H1 (cell line): ENCODE results near the gene GIMD1. TPM values are rescaled to one million over a fixed set of nuclear protein-coding genes. Genes with fewer than 3 reads are reported as not detected.

Experiments
- CTCF ChIA-PET: fragments of 300-600 bp; sonication (Branson Sonifier 250); formaldehyde crosslinking; loops from one replicate; lab custom pipeline; 2021; ENCODE audit not compliant: partially characterized antibody; lab: Charles Lee
- POLR2A ChIA-PET: fragments of 300-600 bp; sonication (Branson Sonifier 250); formaldehyde crosslinking; loops from one replicate; lab custom pipeline; 2021; ENCODE audit warnings: inconsistent platforms; ENCODE audit not compliant: partially characterized antibody; lab: Charles Lee
- DNase-seq, 2 experiments: peaks; one replicate each; pipeline versions ENCODE4 v3.0.0 to v3.0.0-alpha.2; 2010 to 2022; ENCODE audit warnings: low spot score in 2 of 2, low read depth in 1 of 2, mixed read lengths in 1 of 2
- FAIRE-seq: peaks from 2 replicates; lab custom pipeline; 2011; peaks lifted over from hg19 to GRCh38; lab: Jason Lieb, UNC
- H2AFZ ChIP-seq: 2 replicates; pipeline ENCODE4 v1.8.1; 2012; ENCODE audit warnings: low read length, inconsistent platforms
- H2AK5ac ChIP-seq: 2 replicates; pipeline ENCODE4 v1.6.1; 2013; ENCODE audit warnings: low read depth, low read length
- H2BK120ac ChIP-seq: replicated peaks from 2 replicates; pipeline ENCODE3; 2013; ENCODE audit warnings: low read depth, low read length, inconsistent platforms
- H2BK12ac ChIP-seq: 2 replicates; pipeline ENCODE4 v1.6.1; 2013; ENCODE audit warnings: low read depth, low read length
- H2BK15ac ChIP-seq: 2 replicates; pipeline ENCODE4 v1.6.1; 2013; ENCODE audit warnings: low read length
- H2BK20ac ChIP-seq: 2 replicates; pipeline ENCODE4 v1.6.1; 2013; ENCODE audit warnings: low read length
- H2BK5ac ChIP-seq: 2 replicates; pipeline ENCODE4 v1.6.1; 2013; ENCODE audit warnings: low read depth, low read length
- H3K14ac ChIP-seq: 2 replicates; pipeline ENCODE4 v1.6.1; 2013; ENCODE audit warnings: inconsistent platforms; ENCODE audit not compliant: insufficient read length
- H3K18ac ChIP-seq: 2 replicates; pipeline ENCODE4 v1.6.1; 2013; ENCODE audit warnings: low read length; ENCODE audit errors: extremely low read depth
- H3K23ac ChIP-seq: 2 replicates; pipeline ENCODE4 v1.6.1; 2013; ENCODE audit warnings: inconsistent platforms; ENCODE audit not compliant: insufficient read length
- H3K23me2 ChIP-seq: 2 replicates; pipeline ENCODE4 v1.6.1; 2013; ENCODE audit warnings: low read depth, low read length
- H3K27ac ChIP-seq: 2 replicates; pipeline ENCODE4 v1.6.1; 2011; ENCODE audit warnings: low read depth, low read length, inconsistent platforms
- H3K27me3 ChIP-seq, 4 experiments: replicated peaks in 1 of 4; 1 replicate in 1 of 4; 2 replicates in 3 of 4; pipeline versions ENCODE4 v1.6.1 to v1.8.1; 2011 to 2013; ENCODE audit warnings: low read length in 3 of 4, mild to moderate bottlenecking in 3 of 4, inconsistent platforms in 2 of 4, mixed read lengths in 2 of 4, moderate library complexity in 1 of 4; ENCODE audit not compliant: control insufficient read depth in 3 of 4, insufficient read depth in 3 of 4; ENCODE audit errors: extremely low read depth in 1 of 4
- H3K36me3 ChIP-seq, 4 experiments: 2 replicates each; pipeline versions ENCODE4 v1.6.1 to v1.8.1; 2011 to 2013; ENCODE audit warnings: mild to moderate bottlenecking in 4 of 4, low read length in 3 of 4, moderate library complexity in 2 of 4, control low read depth in 1 of 4, inconsistent platforms in 1 of 4; ENCODE audit not compliant: insufficient read depth in 4 of 4, control insufficient read depth in 2 of 4
- H3K4ac ChIP-seq: replicated peaks from 2 replicates; pipeline ENCODE3; 2013; ENCODE audit warnings: low read length, low read depth, mixed read lengths, inconsistent platforms; ENCODE audit not compliant: insufficient read length
- H3K4me1 ChIP-seq, 4 experiments: replicated peaks in 1 of 4; 1 replicate in 1 of 4; 2 replicates in 3 of 4; pipeline versions ENCODE4 v1.6.1 to v1.8.1; 2011 to 2013; ENCODE audit warnings: low read length in 3 of 4, inconsistent platforms in 2 of 4, mixed read lengths in 1 of 4; ENCODE audit not compliant: insufficient read depth in 4 of 4, control insufficient read depth in 3 of 4
- H3K4me2 ChIP-seq, 2 experiments: 2 replicates each; pipeline versions ENCODE4 v1.6.1 to v1.8.1; 2011 to 2013; ENCODE audit warnings: low read depth in 2 of 2, low read length in 2 of 2, control low read depth in 1 of 2, inconsistent platforms in 1 of 2, mild to moderate bottlenecking in 1 of 2; ENCODE audit not compliant: insufficient read depth in 1 of 2
- H3K4me3 ChIP-seq, 4 experiments: fragments of 200-600, 300-600 bp in 1 of 4; sonication (generic), shearing (Covaris generic), sonication (Bioruptor Twin) in 1 of 4; 2 replicates each; pipeline versions ENCODE4 v1.5.1 to v1.8.1; 2011 to 2016; ENCODE audit warnings: low read length in 4 of 4, low read depth in 3 of 4, control low read depth in 2 of 4, inconsistent platforms in 2 of 4, mild to moderate bottlenecking in 2 of 4, mixed read lengths in 1 of 4, moderate library complexity in 1 of 4; ENCODE audit not compliant: insufficient read depth in 2 of 4; ENCODE audit errors: extremely low read depth in 1 of 4
- H3K56ac ChIP-seq: replicated peaks from 2 replicates; pipeline ENCODE3; 2013; ENCODE audit warnings: low read depth, mild to moderate bottlenecking, mixed read lengths, low read length, inconsistent platforms; ENCODE audit not compliant: insufficient read length
- H3K79me1 ChIP-seq: 2 replicates; pipeline ENCODE4 v1.6.1; 2013; ENCODE audit warnings: low read depth, low read length, control low read depth
- H3K79me2 ChIP-seq, 2 experiments: 2 replicates each; pipeline versions ENCODE4 v1.6.1 to v1.8.1; 2012 to 2013; ENCODE audit warnings: low read length in 2 of 2, mild to moderate bottlenecking in 2 of 2, inconsistent platforms in 1 of 2; ENCODE audit not compliant: insufficient read depth in 2 of 2, control insufficient read depth in 1 of 2
- H3K9ac ChIP-seq, 4 experiments: replicated peaks in 1 of 4; 1 replicate in 1 of 4; 2 replicates in 3 of 4; pipeline versions ENCODE4 v1.6.1 to v1.8.1; 2011 to 2013; ENCODE audit warnings: low read depth in 3 of 4, low read length in 3 of 4, control low read depth in 2 of 4, mild to moderate bottlenecking in 2 of 4, moderate library complexity in 2 of 4, inconsistent platforms in 1 of 4; ENCODE audit errors: extremely low read depth in 1 of 4
- H3K9me3 ChIP-seq, 2 experiments: 2 replicates each; pipeline versions ENCODE4 v1.6.1 to v1.8.1; 2012 to 2013; ENCODE audit warnings: mild to moderate bottlenecking in 2 of 2, moderate library complexity in 2 of 2, control low read depth in 1 of 2, inconsistent platforms in 1 of 2, low read depth in 1 of 2, low read length in 1 of 2, mixed read lengths in 1 of 2; ENCODE audit not compliant: insufficient read depth in 2 of 2
- H4K20me1 ChIP-seq, 2 experiments: replicated peaks in 1 of 2; 2 replicates each; pipeline versions ENCODE3 to v1.8.1; 2011 to 2013; ENCODE audit warnings: inconsistent platforms in 2 of 2, low read length in 2 of 2, mild to moderate bottlenecking in 1 of 2; ENCODE audit not compliant: insufficient read depth in 2 of 2, control insufficient read depth in 1 of 2
- H4K5ac ChIP-seq: 2 replicates; pipeline ENCODE4 v1.6.1; 2013; ENCODE audit warnings: low read length, low read depth, mixed read lengths, inconsistent platforms; ENCODE audit not compliant: insufficient read length
- H4K8ac ChIP-seq: 2 replicates; pipeline ENCODE4 v1.8.0; 2013; ENCODE audit warnings: mild to moderate bottlenecking, moderate library complexity, low read length, inconsistent platforms; ENCODE audit not compliant: insufficient read depth; ENCODE audit errors: extremely low read depth
- H4K91ac ChIP-seq: replicated peaks from 2 replicates; pipeline ENCODE3; 2013; ENCODE audit warnings: low read length, mixed read lengths, inconsistent platforms; ENCODE audit not compliant: insufficient read length
- BACH1 ChIP-seq: IDR thresholded peaks from 2 replicates; pipeline ENCODE4 v1.6.1; 2012; ENCODE audit warnings: low read length, improper control_type of control experiment
- BCL11A ChIP-seq, 2 experiments: IDR thresholded peaks; one replicate each; pipeline ENCODE4 v1.6.1; 2011; ENCODE audit warnings: low read depth in 2 of 2, low read length in 2 of 2, mild to moderate bottlenecking in 2 of 2
- PHF8 ChIP-seq: fragments of 200-600 bp; sonication (generic); conservative IDR thresholded peaks from 2 replicates; pipeline ENCODE4 v1.7.1; 2012; ENCODE audit warnings: low read depth, mild to moderate bottlenecking, inconsistent platforms, low read length, moderate library complexity
- POLR2A ChIP-seq, 2 experiments: IDR thresholded peaks; 1 replicate in 1 of 2; 2 replicates in 1 of 2; pipeline ENCODE4 v1.6.1; 2011; ENCODE audit warnings: low read depth in 2 of 2, low read length in 2 of 2, mild to moderate bottlenecking in 2 of 2; ENCODE audit errors: control extremely low read depth in 1 of 2
- RBBP5 ChIP-seq: IDR thresholded peaks from 2 replicates; pipeline ENCODE4 v1.7.1; 2012; ENCODE audit warnings: low read depth, mild to moderate bottlenecking, inconsistent platforms, low read length, moderate library complexity, borderline replicate concordance
- SRF ChIP-seq: IDR thresholded peaks from 2 replicates; pipeline ENCODE4 v1.6.1; 2011; ENCODE audit warnings: mild to moderate bottlenecking, low read depth, low read length, moderate library complexity
- YY1 ChIP-seq: IDR thresholded peaks from 2 replicates; pipeline ENCODE4 v1.6.1; 2011; ENCODE audit warnings: low read depth, mild to moderate bottlenecking, low read length
- WGBS, 2 experiments: shearing (Covaris generic) in 1 of 2; methylation state at CpG; one replicate each; pipeline versions ENCODE4 v1.1.6 to v1.1.7; 2013 to 2015; ENCODE audit warnings: low lambda C conversion rate in 2 of 2, mixed read lengths in 2 of 2, inconsistent platforms in 1 of 2, low coverage in 1 of 2, missing lambda C conversion rate in 1 of 2; ENCODE audit not compliant: insufficient replicate concordance in 2 of 2, insufficient coverage in 1 of 2, insufficient read length in 1 of 2; ENCODE audit errors: extremely low coverage in 1 of 2, missing lambda C conversion rate in 1 of 2; 5-methylcytosine and 5-hydroxymethylcytosine counted together
- polyA plus RNA-seq, 7 experiments: library from polyadenylated mRNA; depleted of rRNA in 3 of 7; stranded (reverse) in 5 of 7; unstranded in 2 of 7; fragments of >200 nt in 5 of 7; fragments of 200-250 nt in 2 of 7; gene quantifications; 1 replicate in 5 of 7; 2 replicates in 1 of 7; 4 replicates in 1 of 7; pipeline versions ENCODE4 v1.2.1 to v1.2.3, GENCODE V29; 2011 to 2013; ENCODE audit warnings: missing spikeins in 2 of 7, mixed read lengths in 2 of 7
- total RNA-seq: library from RNA; stranded (reverse); fragmentation: NEBNext Ultra II Directional; extraction: Animal tissue kit (Norgen Biotek cat#: 25700); gene quantifications from 2 replicates; pipeline ENCODE4 v1.2.1, GENCODE V29; 2021

Gene GIMD1
- total and polyA plus RNA-seq, 2 of the 8 experiments (the other 6 are each of a cell fraction or from before 2014, with no cell fraction given) = not detected

- H2BK120ac ChIP-seq = no peak overlapping the region
- TF ChIP-seq SRF (no peak), POLR2A (IDR thresholded peaks at IDR 0.05; ENCODE audit: control extremely low read depth in 1 of 2, low read depth in 2 of 2, low read length in 2 of 2) (no peak), YY1 (no peak), PHF8 (no peak), RBBP5 (no peak), BCL11A (IDR thresholded peaks at IDR 0.05; ENCODE audit: low read depth in 2 of 2, low read length in 2 of 2) (no peak), BACH1 (no peak)
- TF ChIP-seq, all 59 proteins: peak for 0
- no peak overlapping the region; the same call in 1 of the 2 replicates for H3K27ac ChIP-seq
- CTCF ChIA-PET = interaction anchor here (0.6 to 1.8 kb wide), 4 partner anchors 34 to 138 kb away, joined by 3 to 5 read pairs (median 4); no protein-coding TSS in a partner anchor
- no peak overlapping the region for H4K5ac ChIP-seq
- no peaks in the 10 kb centered on the region for H3K27me3 ChIP-seq
- no peaks in the 10 kb centered on the region for H3K79me2 ChIP-seq
- H2BK15ac ChIP-seq = no peak overlapping the region
- no peak for DNase-seq
- H3K4me2 ChIP-seq = no peak overlapping the region
- H4K8ac ChIP-seq = no peak overlapping the region
- no peak overlapping the region for H4K91ac ChIP-seq
- H2AFZ ChIP-seq = peak overlapping the region; percentile 65; the same call in 1 of the 2 replicates
- no peaks in the 10 kb centered on the region for H3K36me3 ChIP-seq
- no peak overlapping the region for H3K14ac ChIP-seq
- FAIRE-seq = no peak
- H3K23me2 ChIP-seq = no peaks in the 10 kb centered on the region
- no peaks in the 10 kb centered on the region for H4K20me1 ChIP-seq
- no peak overlapping the region for H3K9ac ChIP-seq
- H3K56ac ChIP-seq = no peak overlapping the region
- no peak overlapping the region for H3K23ac ChIP-seq
- H2BK5ac ChIP-seq = no peak overlapping the region
- no peak overlapping the region for H3K18ac ChIP-seq
- no peaks in the 10 kb centered on the region for H3K79me1 ChIP-seq
- POLR2A ChIA-PET = no interaction called here
- H3K9me3 ChIP-seq = no peaks in the 10 kb centered on the region
- H3K4me1 ChIP-seq = peaks cover 0 to 3% (median 0%) of the 10 kb centered on the region in 4 experiments; a peak in 1 of 7 replicates
- no peak overlapping the region for H2AK5ac ChIP-seq
- no peak overlapping the region for H2BK20ac ChIP-seq
- H3K4ac ChIP-seq = no peak overlapping the region
- H3K4me3 ChIP-seq = no peak overlapping the region
- WGBS, 2 experiments = 97% methylated on average over 5 of the region's 5 CpGs; no CpG with 5 or more reads in 1 of the 2 experiments
- H2BK12ac ChIP-seq = no peak overlapping the region
These were observed 1.5 kb downstream of the GIMD1 start for GRCh38 chr4:106367072-106367471.
